GM21526 (cell line): ENCODE data around the gene KDM4B.

ENCODE experiments used
- ATAC-seq: cut with Tn5 transposase; IDR thresholded peaks from one replicate; pipeline ENCODE4 v1.9.1; 2021; ENCODE audit warnings: moderate library complexity; ENCODE audit not compliant: unreplicated experiment, low FRiP score

The KDM4B gene

GRCh38 chr19:4983346-4984105 lies 14.6 kb downstream of the KDM4B start:
- ATAC-seq, result no peak

GRCh38 chr19:4984106-4984380 lies 15.1 kb downstream of the KDM4B start:
- ATAC-seq, result no peak

GRCh38 chr19:4984438-4984990 lies 15.6 kb downstream of the KDM4B start:
- no peak for ATAC-seq

- no peak for ATAC-seq
Observed at GRCh38 chr19:4985551-4985991, 16.7 kb downstream of the KDM4B start.

- no peak for ATAC-seq
Observed at GRCh38 chr19:4986056-4986455, 17.1 kb downstream of the KDM4B start.

- no peak for ATAC-seq
Observed at GRCh38 chr19:4986471-4986891, 17.6 kb downstream of the KDM4B start.

- no peak for ATAC-seq
Observed at GRCh38 chr19:4987256-4987655, 18.3 kb downstream of the KDM4B start.

GRCh38 chr19:4987692-4988370 lies 18.9 kb downstream of the KDM4B start:
- ATAC-seq, result no peak

- ATAC-seq, result no peak
Observed at GRCh38 chr19:4988770-4989251, 19.9 kb downstream of the KDM4B start.

GRCh38 chr19:4990306-4990705 lies 21.4 kb downstream of the KDM4B start:
- ATAC-seq, result no peak

GRCh38 chr19:4991538-4991937 lies 22.6 kb downstream of the KDM4B start:
- ATAC-seq, result no peak

GRCh38 chr19:4991996-4992698 lies 23.2 kb downstream of the KDM4B start:
- no peak for ATAC-seq

GRCh38 chr19:4993683-4994082 lies 24.8 kb downstream of the KDM4B start:
- ATAC-seq, result no peak

GRCh38 chr19:4996701-4997100 lies 27.8 kb downstream of the KDM4B start:
- no peak for ATAC-seq

GRCh38 chr19:4997297-4997696 lies 28.4 kb downstream of the KDM4B start:
- ATAC-seq, result no peak

GRCh38 chr19:5000120-5000611 lies 31.3 kb downstream of the KDM4B start:
- ATAC-seq, result no peak

- ATAC-seq, result no peak
Observed at GRCh38 chr19:5001615-5002014, 32.7 kb downstream of the KDM4B start.

- no peak for ATAC-seq
Observed at GRCh38 chr19:5002143-5002542, 33.2 kb downstream of the KDM4B start.

- no peak for ATAC-seq
Observed at GRCh38 chr19:5003781-5004180, 34.9 kb downstream of the KDM4B start.

- ATAC-seq, result no peak
Observed at GRCh38 chr19:5005096-5005495, 36.2 kb downstream of the KDM4B start.

- no peak for ATAC-seq
Observed at GRCh38 chr19:5006201-5006600, 37.3 kb downstream of the KDM4B start.
